Measurements from ENCODE around the gene PDE1A. TPM values are rescaled to one million over a fixed set of nuclear protein-coding genes. Genes with fewer than 3 reads are reported as not detected.

PDE1A gene
- total and polyA plus RNA-seq, 2 of the 13 experiments (the other 11 are each of a cell fraction or from before 2014, with no cell fraction given): not detected

DNA sequence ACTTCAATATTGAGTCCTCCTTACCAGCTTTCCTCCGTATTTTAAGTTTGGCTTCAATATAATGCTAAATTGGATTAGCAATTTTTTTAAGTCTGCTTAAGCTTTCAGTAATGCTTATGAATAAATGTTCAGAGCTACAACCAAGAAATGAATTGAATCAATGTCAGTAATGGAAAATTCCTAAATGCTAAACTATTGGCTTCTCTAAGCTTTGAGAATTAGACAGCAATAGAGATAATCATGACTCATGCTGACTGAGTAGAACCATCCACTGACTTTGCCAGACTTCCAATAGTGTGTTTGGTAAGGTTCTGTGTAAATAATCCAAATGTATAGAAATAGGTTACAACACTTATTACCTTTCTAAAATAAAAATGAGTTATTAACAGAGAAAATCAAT is 8.9 kb upstream of the PDE1A start:
- CTCF ChIA-PET (ENCODE audit: low intra/inter-chr PET ratio, low total read pairs): no interaction called here

GRCh38 chr2:182432051-182432450 is 5.2 kb upstream of the PDE1A start:
- Histone ChIP-seq H3K27ac (ENCODE audit: extremely low read length, insufficient read depth, low read length) (no peak overlapping the region), H3K27me3 (ENCODE audit: control insufficient read depth in 1 of 2, insufficient read depth in 2 of 2, low read length in 2 of 2) (no peaks in the 10 kb centered on the region), H4K20me1 (ENCODE audit: insufficient read depth, low read length) (no peaks in the 10 kb centered on the region), H3K79me2 (ENCODE audit: insufficient read depth, low read length) (no peaks in the 10 kb centered on the region), H3K9ac (ENCODE audit: insufficient read depth, low read depth, low read length) (no peak overlapping the region), H3K4me1 (ENCODE audit: insufficient read depth, low read length) (no peaks in the 10 kb centered on the region), H3K36me3 (replicated peaks in 1 of 2; ENCODE audit: control insufficient read depth in 1 of 2, insufficient read depth in 2 of 2, low read length in 2 of 2) (no peaks in the 10 kb centered on the region), H2AFZ (ENCODE audit: low read length) (no peak overlapping the region), H3K4me2 (ENCODE audit: low read depth, low read length) (no peak overlapping the region), H3K9me3 (ENCODE audit: low read length) (no peaks in the 10 kb centered on the region), H3K4me3 (replicated peaks in 1 of 3; ENCODE audit: insufficient read depth in 1 of 3, low read depth in 2 of 3, low read length in 3 of 3) (no peak overlapping the region)
- no peak for TF ChIP-seq SRSF9 (IDR thresholded peaks at IDR 0.05; ENCODE audit: borderline replicate concordance, insufficient read depth, low read depth, low read length, poor library complexity, severe bottlenecking)
- no peak for TF ChIP-seq ZSCAN21 (CRISPR knock-in tag; IDR thresholded peaks at IDR 0.05; ENCODE audit: borderline replicate concordance)
- TF ChIP-seq ZNF333 (CRISPR knock-in tag; IDR thresholded peaks at IDR 0.05; ENCODE audit: borderline replicate concordance): no peak
- TF ChIP-seq DR1 (CRISPR knock-in tag; IDR thresholded peaks at IDR 0.05): no peak
- TF ChIP-seq ZNF383 (CRISPR knock-in tag; IDR thresholded peaks at IDR 0.05; ENCODE audit: borderline replicate concordance): no peak
- no peak for TF ChIP-seq BORCS8-MEF2B (CRISPR knock-in tag; IDR thresholded peaks at IDR 0.05)
- no peak for TF ChIP-seq FOSL1 (CRISPR knock-in tag; IDR thresholded peaks at IDR 0.05; ENCODE audit: borderline replicate concordance)
- ChIA-PET CTCF (ENCODE audit: low intra/inter-chr PET ratio, low total read pairs) (no interaction called here), POLR2A (no interaction called here)
- ATAC-seq (no peak), DNase-seq (ENCODE audit: low spot score) (no peak), FAIRE-seq (no peak)
- intact Hi-C loops (cut with micrococcal nuclease; ENCODE audit: unreplicated experiment): no loop called here
- BruUV-seq (replicated peaks): no TSS peak
- in situ Hi-C loops (cut with HindIII; ENCODE audit: extremely low pct_ligation_motif_present, low pct_unique_long_range_greater_than_20kb): no loop called here
- 68% methylated on average over 1 of the region's 1 CpG for WGBS (ENCODE audit: low lambda C conversion rate)

More for the DNA sequence above, 8.9 kb upstream of the PDE1A start:
- ATAC-seq (no peak), FAIRE-seq (no peak), DNase-seq (ENCODE audit: low spot score) (no peak)
- H3K4me2 ChIP-seq (ENCODE audit: low read depth, low read length): no peak overlapping the region
- in situ Hi-C loops (cut with HindIII; ENCODE audit: extremely low pct_ligation_motif_present, low pct_unique_long_range_greater_than_20kb) (no loop called here), intact Hi-C loops (cut with micrococcal nuclease; ENCODE audit: unreplicated experiment) (no loop called here)
- BruUV-seq (replicated peaks): no TSS peak
- 0% methylated on average over 1 of the region's 1 CpG for WGBS (ENCODE audit: low lambda C conversion rate)
- no peak overlapping the region for H3K9ac ChIP-seq (ENCODE audit: insufficient read depth, low read depth, low read length)
- H3K36me3 ChIP-seq (replicated peaks in 1 of 2; ENCODE audit: control insufficient read depth in 1 of 2, insufficient read depth in 2 of 2, low read length in 2 of 2): no peaks in the 10 kb centered on the region
- H3K27me3 ChIP-seq (ENCODE audit: control insufficient read depth in 1 of 2, insufficient read depth in 2 of 2, low read length in 2 of 2): no peaks in the 10 kb centered on the region
- H3K9me3 ChIP-seq (ENCODE audit: low read length): no peaks in the 10 kb centered on the region
- no peak for TF ChIP-seq ZNF563 (CRISPR knock-in tag; IDR thresholded peaks at IDR 0.05)
- no peak for TF ChIP-seq HDAC1 (CRISPR knock-in tag; IDR thresholded peaks at IDR 0.05)
- no peak for TF ChIP-seq U2AF2 (IDR thresholded peaks at IDR 0.05; ENCODE audit: low read depth, low read length)
- H3K27ac ChIP-seq (ENCODE audit: extremely low read length, insufficient read depth, low read length): no peak overlapping the region
- H3K4me3 ChIP-seq (replicated peaks in 1 of 3; ENCODE audit: insufficient read depth in 1 of 3, low read depth in 2 of 3, low read length in 3 of 3): no peak overlapping the region
- H3K79me2 ChIP-seq (ENCODE audit: insufficient read depth, low read length): no peaks in the 10 kb centered on the region
- H2AFZ ChIP-seq (ENCODE audit: low read length): no peak overlapping the region
- no peaks in the 10 kb centered on the region for H3K4me1 ChIP-seq (ENCODE audit: insufficient read depth, low read length)
- no peaks in the 10 kb centered on the region for H4K20me1 ChIP-seq (ENCODE audit: insufficient read depth, low read length)
- POLR2A ChIA-PET: no interaction called here

Data from HepG2 (cell line).